ENCODE measurements around the gene RAB8B. TPM values are rescaled to one million over a fixed set of nuclear protein-coding genes. Genes with fewer than 3 reads are reported as not detected.

The RAB8B gene
- polyA plus RNA-seq, 3 donors = 22.0 to 77.3 (median 58.9) TPM

DNA sequence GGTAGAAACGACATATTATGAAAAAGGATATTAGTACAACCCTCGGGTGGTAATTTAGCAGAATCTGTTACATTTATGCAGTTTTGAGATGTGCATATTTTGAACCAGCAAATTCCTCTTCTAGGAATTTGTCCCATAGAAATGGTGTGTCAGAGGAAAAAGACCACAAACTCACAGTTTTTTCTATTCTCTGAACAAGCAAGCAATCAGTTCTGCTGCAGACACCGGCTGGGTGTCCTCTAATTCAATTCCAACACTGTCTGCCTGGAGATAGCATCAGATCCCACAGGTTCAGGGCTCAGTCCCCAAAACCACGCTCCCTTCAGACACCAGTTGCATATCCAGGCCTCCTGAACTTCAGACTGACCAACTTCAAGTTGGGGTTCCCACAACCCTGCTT lies 124.4 kb downstream of the RAB8B start:
- Mint-ChIP-seq H3K4me1 (no peaks in the 10 kb centered on the region), H3K9me3 (no peaks in the 10 kb centered on the region), H3K27ac (no peak overlapping the region), H3K27me3 (ENCODE audit: low read depth in 3 of 3) (peaks cover 3 to 12% (median 10%) of the 10 kb centered on the region in 3 donors), H3K36me3 (peaks cover 4 to 5% of the 10 kb centered on the region in 2 donors), H3K4me3 (no peak overlapping the region)
- Histone ChIP-seq H3K36me3 (replicated peaks in 1 of 2; ENCODE audit: control insufficient read depth in 1 of 2, insufficient read depth in 2 of 2, low read length in 2 of 2) (no peaks in the 10 kb centered on the region), H3K27me3 (ENCODE audit: control insufficient read depth in 2 of 2, insufficient read depth in 2 of 2, low read length in 2 of 2) (no peaks in the 10 kb centered on the region), H4K20me1 (ENCODE audit: insufficient read depth, low read length) (no peaks in the 10 kb centered on the region), H3K9ac (ENCODE audit: insufficient read depth, low read length, poor library complexity, severe bottlenecking) (no peak overlapping the region), H2AFZ (ENCODE audit: insufficient read depth, low read depth, low read length, poor library complexity, severe bottlenecking) (no peak overlapping the region), H3K79me2 (ENCODE audit: insufficient read depth, low read length) (no peaks in the 10 kb centered on the region), H3K4me3 (replicated peaks in 1 of 3; ENCODE audit: low read depth in 2 of 3, low read length in 3 of 3) (no peak overlapping the region), H3K4me1 (ENCODE audit: control insufficient read depth in 1 of 2, insufficient read depth in 2 of 2, low read length in 2 of 2) (no peaks in the 10 kb centered on the region), H3K4me2 (replicated peaks; ENCODE audit: extremely low read depth, low read length, poor library complexity, severe bottlenecking) (no peak overlapping the region), H3K27ac (ENCODE audit: low read depth in 1 of 2, low read length in 2 of 2) (no peak overlapping the region), H3K9me3 (replicated peaks in 1 of 2; ENCODE audit: control insufficient read depth in 1 of 2, insufficient read depth in 1 of 2, low read length in 2 of 2) (no peaks in the 10 kb centered on the region)
- 91% methylated on average over 2 of the region's 4 CpGs for WGBS (ENCODE audit: insufficient coverage)
- intact Hi-C loops (cut with micrococcal nuclease) = no loop called here
- TF ChIP-seq, protein P1, sequence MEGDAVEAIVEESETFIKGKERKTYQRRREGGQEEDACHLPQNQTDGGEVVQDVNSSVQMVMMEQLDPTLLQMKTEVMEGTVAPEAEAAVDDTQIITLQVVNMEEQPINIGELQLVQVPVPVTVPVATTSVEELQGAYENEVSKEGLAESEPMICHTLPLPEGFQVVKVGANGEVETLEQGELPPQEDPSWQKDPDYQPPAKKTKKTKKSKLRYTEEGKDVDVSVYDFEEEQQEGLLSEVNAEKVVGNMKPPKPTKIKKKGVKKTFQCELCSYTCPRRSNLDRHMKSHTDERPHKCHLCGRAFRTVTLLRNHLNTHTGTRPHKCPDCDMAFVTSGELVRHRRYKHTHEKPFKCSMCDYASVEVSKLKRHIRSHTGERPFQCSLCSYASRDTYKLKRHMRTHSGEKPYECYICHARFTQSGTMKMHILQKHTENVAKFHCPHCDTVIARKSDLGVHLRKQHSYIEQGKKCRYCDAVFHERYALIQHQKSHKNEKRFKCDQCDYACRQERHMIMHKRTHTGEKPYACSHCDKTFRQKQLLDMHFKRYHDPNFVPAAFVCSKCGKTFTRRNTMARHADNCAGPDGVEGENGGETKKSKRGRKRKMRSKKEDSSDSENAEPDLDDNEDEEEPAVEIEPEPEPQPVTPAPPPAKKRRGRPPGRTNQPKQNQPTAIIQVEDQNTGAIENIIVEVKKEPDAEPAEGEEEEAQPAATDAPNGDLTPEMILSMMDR (IDR thresholded peaks at IDR 0.05) = no peak
- no peak for DNase-seq

DNA sequence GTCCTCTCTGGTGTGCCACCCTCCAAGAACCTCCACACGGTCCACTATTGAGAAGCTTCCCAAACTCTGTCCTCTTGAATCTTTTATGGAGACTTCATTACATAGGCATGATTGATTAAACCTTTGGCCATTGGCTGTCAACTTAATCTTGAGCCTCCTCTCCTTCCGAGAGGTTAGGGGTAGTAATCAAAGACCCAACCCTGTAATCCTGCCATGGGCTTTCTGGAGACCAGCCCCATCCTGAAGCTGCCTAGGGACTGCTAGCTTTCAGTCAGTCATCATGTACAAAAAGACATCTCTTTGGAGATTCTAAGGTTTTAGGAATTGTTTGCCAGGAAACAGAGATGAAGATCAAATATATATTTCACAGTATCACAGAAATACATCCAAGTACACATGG lies 125.0 kb downstream of the RAB8B start:
- no peaks in the 10 kb centered on the region for H3K9me3 Mint-ChIP-seq
- Histone ChIP-seq H3K27ac (ENCODE audit: low read depth in 1 of 2, low read length in 2 of 2) (no peak overlapping the region), H3K9me3 (replicated peaks in 1 of 2; ENCODE audit: control insufficient read depth in 1 of 2, insufficient read depth in 1 of 2, low read length in 2 of 2) (no peaks in the 10 kb centered on the region), H4K20me1 (ENCODE audit: insufficient read depth, low read length) (no peaks in the 10 kb centered on the region), H3K27me3 (ENCODE audit: control insufficient read depth in 2 of 2, insufficient read depth in 2 of 2, low read length in 2 of 2) (no peaks in the 10 kb centered on the region), H3K4me2 (replicated peaks; ENCODE audit: extremely low read depth, low read length, poor library complexity, severe bottlenecking) (no peak overlapping the region), H3K4me3 (replicated peaks in 1 of 3; ENCODE audit: low read depth in 2 of 3, low read length in 3 of 3) (no peak overlapping the region), H2AFZ (ENCODE audit: insufficient read depth, low read depth, low read length, poor library complexity, severe bottlenecking) (no peak overlapping the region), H3K9ac (ENCODE audit: insufficient read depth, low read length, poor library complexity, severe bottlenecking) (no peak overlapping the region), H3K79me2 (ENCODE audit: insufficient read depth, low read length) (no peaks in the 10 kb centered on the region), H3K36me3 (replicated peaks in 1 of 2; ENCODE audit: control insufficient read depth in 1 of 2, insufficient read depth in 2 of 2, low read length in 2 of 2) (no peaks in the 10 kb centered on the region), H3K4me1 (ENCODE audit: control insufficient read depth in 1 of 2, insufficient read depth in 2 of 2, low read length in 2 of 2) (no peaks in the 10 kb centered on the region)
- intact Hi-C loops (cut with micrococcal nuclease) = no loop called here
- no CpG with 5 or more reads among the region's 2 CpGs for WGBS (ENCODE audit: insufficient coverage)
- TF ChIP-seq, protein P1 (IDR thresholded peaks at IDR 0.05) = no peak
- DNase-seq = no peak
- H3K27ac Mint-ChIP-seq = no peak overlapping the region
- H3K4me1 Mint-ChIP-seq = no peaks in the 10 kb centered on the region
- no peak overlapping the region for H3K4me3 Mint-ChIP-seq
- H3K36me3 Mint-ChIP-seq = peaks cover 0 to 5% of the 10 kb centered on the region in 2 donors
- H3K27me3 Mint-ChIP-seq (ENCODE audit: low read depth in 3 of 3) = peaks cover 3 to 12% (median 10%) of the 10 kb centered on the region in 3 donors

Other genes starting within 250 kb of the RAB8B start
- gene TPM1, start 146.9 kb upstream of the RAB8B start, polyA plus RNA-seq = 10 to 100 TPM; 11.7 to 15.9 (median 11.9) TPM
- gene LACTB, start 67.7 kb upstream of the RAB8B start, polyA plus RNA-seq = 10 to 100 TPM; 18.5 to 59.3 (median 40.4) TPM
- 100 to 1,000 TPM in 2 of 3 donors, 10 to 100 TPM in 1; 16.1 to 196 (median 178) TPM for gene RPS27L, start 32.1 kb upstream of the RAB8B start, polyA plus RNA-seq
- 10 to 100 TPM; 13.6 to 57.1 (median 54.8) TPM for gene APH1B, start 88.0 kb downstream of the RAB8B start, polyA plus RNA-seq
- not detected for gene CA12, start 192.2 kb downstream of the RAB8B start, polyA plus RNA-seq